ENCODE data around the gene MTG2. TPM values are rescaled to one million over a fixed set of nuclear protein-coding genes. Genes with fewer than 3 reads are reported as not detected.

MTG2 gene
- total and polyA plus RNA-seq, 2 of the 13 experiments (the other 11 are each of a cell fraction or from before 2014, with no cell fraction given), result 20.4 to 37.8 TPM

- TF ChIP-seq ZBTB10 (CRISPR knock-in tag; IDR thresholded peaks at IDR 0.05; ENCODE audit: borderline replicate concordance) (peak; percentile 55; the same call in 1 of the 2 replicates), ZBTB4 (CRISPR knock-in tag; IDR thresholded peaks at IDR 0.05; ENCODE audit: borderline replicate concordance) (0 out of 2 replicates have a peak, but pooled peaks have one; percentile 36), HDAC6 (IDR thresholded peaks at IDR 0.05; ENCODE audit: low read depth, low read length) (no peak), ZFX (CRISPR knock-in tag; IDR thresholded peaks at IDR 0.05; ENCODE audit: low read depth) (peak; percentile 64), ISL2 (CRISPR knock-in tag; IDR thresholded peaks at IDR 0.05) (0 out of 2 replicates have a peak, but pooled peaks have one; percentile 12), IKZF5 (CRISPR knock-in tag; IDR thresholded peaks at IDR 0.05) (peak; percentile 26; the same call in 1 of the 2 replicates)
Measured at GRCh38 chr20:62239278-62239879, 56.6 kb downstream of the MTG2 start (continued).

All from HepG2 (cell line).